Stimulated activated naive CD8-positive, alpha-beta T cell treated with anti-CD3 and anti-CD28 coated beads, Interleukin-15, amount 100 ng/mL, for 72 hours (primary cell): ENCODE data around the gene HS6ST1.

Experiments used
- ATAC-seq: fragments of 150-1000 bp; cut with Tn5 transposase; 2 replicates; pipeline ENCODE4 v1.10.0; 2021; ENCODE audit warnings: mild to moderate bottlenecking, moderate library complexity
- DNase-seq, 2 donors: peaks; one replicate each; pipeline ENCODE4 v3.0.0; 2021 to 2022
- H3K27ac Mint-ChIP-seq, 2 donors: one replicate each; pipeline ENCODE4 v1.8.0; 2022; ENCODE audit warnings: mild to moderate bottlenecking in 2 of 2, mixed read lengths in 2 of 2, moderate library complexity in 2 of 2
- H3K27me3 Mint-ChIP-seq: one replicate; pipeline ENCODE4 v1.8.0; 2022; ENCODE audit warnings: mixed read lengths
- H3K4me1 Mint-ChIP-seq: one replicate; pipeline ENCODE4 v1.8.0; 2022; ENCODE audit warnings: mild to moderate bottlenecking, mixed read lengths
- H3K4me3 Mint-ChIP-seq, 2 donors: one replicate each; pipeline ENCODE4 v1.8.0; 2022; ENCODE audit warnings: mild to moderate bottlenecking in 2 of 2, mixed read lengths in 2 of 2, moderate library complexity in 1 of 2
- H3K9me3 Mint-ChIP-seq, 2 donors: one replicate each; pipeline ENCODE4 v1.8.0; 2022; ENCODE audit warnings: mixed read lengths in 2 of 2

Gene HS6ST1

GRCh38 chr2:128217671-128218070 is 101.0 kb downstream of the HS6ST1 start:
- Mint-ChIP-seq H3K27me3 (no peaks in the 10 kb centered on the region), H3K9me3 (no peaks in the 10 kb centered on the region), H3K4me3 (no peak overlapping the region), H3K27ac (no peak overlapping the region), H3K4me1 (no peaks in the 10 kb centered on the region)
- no peak for ATAC-seq
- DNase-seq: no peak

GRCh38 chr2:128215897-128216642 is 102.6 kb downstream of the HS6ST1 start:
- ATAC-seq: peak; percentile 72
- H3K4me3 Mint-ChIP-seq: no peak overlapping the region

More at GRCh38 chr2:128215897-128216642, 102.6 kb downstream of the HS6ST1 start:
- H3K27me3 Mint-ChIP-seq: no peaks in the 10 kb centered on the region
- no peaks in the 10 kb centered on the region for H3K4me1 Mint-ChIP-seq
- H3K9me3 Mint-ChIP-seq: no peaks in the 10 kb centered on the region
- DNase-seq: peak in 1 of 2 donors; percentile 23
- no peak overlapping the region for H3K27ac Mint-ChIP-seq
